Nephron progenitor cell (in vitro differentiated cells): ENCODE results near the gene STAT3.
"Not testable (repeated sequence)": the region's sequence is repeated elsewhere in the genome, so short reads cannot be mapped to it uniquely, and the experiment has no call there.

Experiments used
- DNase-seq: peaks from one replicate; pipeline ENCODE4 v3.0.0; 2021
- H3K27ac Mint-ChIP-seq: 2 replicates; pipeline ENCODE4 v1.8.0; 2021; ENCODE audit warnings: mild to moderate bottlenecking, moderate library complexity, mixed read lengths
- H3K27me3 Mint-ChIP-seq: 2 replicates; pipeline ENCODE4 v1.8.0; 2021; ENCODE audit warnings: mild to moderate bottlenecking, low read depth, mixed read lengths; ENCODE audit not compliant: poor library complexity
- H3K36me3 Mint-ChIP-seq: 2 replicates; pipeline ENCODE4 v1.8.0; 2021; ENCODE audit warnings: low read depth, mixed read lengths
- H3K4me1 Mint-ChIP-seq: 2 replicates; pipeline ENCODE4 v1.8.0; 2021; ENCODE audit warnings: mixed read lengths
- H3K4me3 Mint-ChIP-seq: 2 replicates; pipeline ENCODE4 v1.8.0; 2021; ENCODE audit warnings: mild to moderate bottlenecking, moderate library complexity, mixed read lengths
- H3K9me3 Mint-ChIP-seq: 2 replicates; pipeline ENCODE4 v1.8.0; 2021; ENCODE audit warnings: mild to moderate bottlenecking, moderate library complexity, mixed read lengths
- CTCF ChIP-seq: fragments of 200-600 bp; sonication (generic); IDR thresholded peaks from 2 replicates; pipeline ENCODE4 v1.5.0; 2021; ENCODE audit warnings: antibody characterized with exemption

STAT3 gene

DNA sequence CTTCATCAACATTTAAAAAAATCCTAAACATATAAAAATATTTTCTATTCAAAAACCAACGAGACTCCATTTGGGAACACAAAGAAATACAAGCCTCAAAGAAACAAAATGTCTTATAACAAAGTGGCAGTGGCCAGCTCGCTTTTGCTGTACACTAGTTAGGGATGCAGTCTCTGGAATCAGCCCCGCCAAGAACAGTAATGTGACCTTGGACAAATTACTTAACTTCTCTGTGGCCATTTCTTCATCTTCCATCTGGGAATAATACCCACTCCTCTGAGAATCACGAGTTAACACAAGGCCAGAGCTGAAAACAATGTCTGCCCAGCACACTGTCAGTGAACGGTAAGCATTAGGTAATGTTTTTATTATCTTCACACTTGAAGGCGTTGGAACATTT is 117.6 kb downstream of the STAT3 start:
- Mint-ChIP-seq H3K9me3 (peaks cover 2% of the 10 kb centered on the region), H3K27ac (no peak overlapping the region), H3K4me3 (no peak overlapping the region), H3K4me1 (peaks cover 50% of the 10 kb centered on the region), H3K36me3 (peaks cover 2% of the 10 kb centered on the region), H3K27me3 (peaks cover 7% of the 10 kb centered on the region)
- DNase-seq: no peak
- TF ChIP-seq CTCF: no peak

DNA sequence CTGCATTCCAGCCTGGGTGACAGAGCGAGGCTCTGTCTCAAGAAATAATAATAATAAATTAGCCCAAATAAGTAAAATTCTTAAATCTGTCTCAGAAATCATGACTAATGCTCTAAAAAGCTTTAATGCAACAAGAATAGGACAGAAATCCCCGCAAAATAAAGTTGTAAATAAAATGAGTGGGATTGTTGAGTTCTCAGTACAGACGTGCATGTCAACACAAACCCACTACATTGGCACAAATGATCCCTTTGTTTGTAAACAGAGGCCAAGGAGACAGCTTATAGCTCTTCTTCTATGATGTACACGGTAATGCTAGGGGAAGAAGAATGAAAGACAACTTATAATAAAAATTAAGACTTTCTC is 118.1 kb downstream of the STAT3 start:
- Mint-ChIP-seq H3K36me3 (peaks cover 6% of the 10 kb centered on the region), H3K27me3 (peaks cover 7% of the 10 kb centered on the region), H3K4me3 (no peak overlapping the region), H3K27ac (no peak overlapping the region), H3K4me1 (peaks cover 45% of the 10 kb centered on the region), H3K9me3 (peaks cover 6% of the 10 kb centered on the region)
- no peak for TF ChIP-seq CTCF
- DNase-seq: no peak

DNA sequence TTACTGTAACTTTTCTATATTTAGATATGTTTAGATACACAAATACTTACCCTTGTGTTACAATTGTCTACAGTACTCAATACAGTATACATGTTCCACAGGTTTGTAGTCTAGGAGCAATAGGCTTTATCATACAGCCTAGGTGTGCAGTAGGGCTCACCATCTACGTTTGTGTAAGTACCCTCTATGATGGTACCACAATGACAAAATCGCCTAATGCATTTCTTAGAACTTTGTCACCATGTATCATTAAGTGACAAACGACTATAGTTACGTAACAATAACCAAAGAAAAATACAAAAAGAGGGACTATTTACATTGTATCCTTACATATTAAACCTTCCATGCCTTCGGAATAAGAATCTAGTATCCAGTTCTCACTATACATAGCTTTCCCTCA is 120.0 kb downstream of the STAT3 start:
- Mint-ChIP-seq H3K4me1 (peaks cover 27% of the 10 kb centered on the region), H3K4me3 (no peak overlapping the region), H3K36me3 (peaks cover 8% of the 10 kb centered on the region), H3K27ac (no peak overlapping the region), H3K27me3 (peaks cover 7% of the 10 kb centered on the region), H3K9me3 (peaks cover 9% of the 10 kb centered on the region)
- no peak for DNase-seq
- no peak for TF ChIP-seq CTCF

- H3K4me1 Mint-ChIP-seq: peaks cover 17% of the 10 kb centered on the region
- no peak for DNase-seq
- no peak overlapping the region for H3K4me3 Mint-ChIP-seq
- no peak overlapping the region for H3K27ac Mint-ChIP-seq
- peaks cover 9% of the 10 kb centered on the region for H3K9me3 Mint-ChIP-seq
- H3K36me3 Mint-ChIP-seq: peaks cover 8% of the 10 kb centered on the region
- H3K27me3 Mint-ChIP-seq: peaks cover 7% of the 10 kb centered on the region
- no peak for TF ChIP-seq CTCF
These were observed 121.1 kb downstream of the STAT3 start for GRCh38 chr17:42266918-42267766.

DNA sequence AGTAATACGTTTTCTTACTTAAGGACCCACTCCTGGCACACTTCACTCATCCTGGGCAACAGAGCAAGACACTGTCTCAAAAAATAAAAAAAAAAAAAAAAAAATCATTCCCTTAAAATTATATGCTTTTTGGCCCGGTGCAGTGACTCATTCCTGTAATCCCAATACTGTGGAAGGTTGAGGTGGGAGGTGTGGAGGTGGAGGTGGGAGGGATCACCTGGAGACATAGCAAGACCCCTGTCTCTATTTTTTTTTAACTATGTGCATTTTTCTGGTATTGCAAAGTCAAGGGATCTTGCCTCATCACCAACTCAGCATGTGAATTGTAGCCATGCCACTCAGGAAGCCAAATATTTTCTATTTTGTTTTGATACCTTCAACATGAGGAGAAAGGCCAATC is 121.8 kb downstream of the STAT3 start:
- H3K9me3 Mint-ChIP-seq: peaks cover 9% of the 10 kb centered on the region
- H3K4me1 Mint-ChIP-seq: peaks cover 11% of the 10 kb centered on the region
- H3K36me3 Mint-ChIP-seq: peaks cover 8% of the 10 kb centered on the region
- H3K27ac Mint-ChIP-seq: no peak overlapping the region
- peaks cover 7% of the 10 kb centered on the region for H3K27me3 Mint-ChIP-seq
- H3K4me3 Mint-ChIP-seq: no peak overlapping the region
- no peak for TF ChIP-seq CTCF
- no peak for DNase-seq

- H3K4me1 Mint-ChIP-seq, H3K9me3 Mint-ChIP-seq, H3K27ac Mint-ChIP-seq, H3K27me3 Mint-ChIP-seq, H3K36me3 Mint-ChIP-seq, H3K4me3 Mint-ChIP-seq, DNase-seq: not testable (repeated sequence)
These were observed 123.9 kb downstream of the STAT3 start for GRCh38 chr17:42264366-42264765.
